ENCODE data around the gene FGD3.

Gene FGD3

DNA sequence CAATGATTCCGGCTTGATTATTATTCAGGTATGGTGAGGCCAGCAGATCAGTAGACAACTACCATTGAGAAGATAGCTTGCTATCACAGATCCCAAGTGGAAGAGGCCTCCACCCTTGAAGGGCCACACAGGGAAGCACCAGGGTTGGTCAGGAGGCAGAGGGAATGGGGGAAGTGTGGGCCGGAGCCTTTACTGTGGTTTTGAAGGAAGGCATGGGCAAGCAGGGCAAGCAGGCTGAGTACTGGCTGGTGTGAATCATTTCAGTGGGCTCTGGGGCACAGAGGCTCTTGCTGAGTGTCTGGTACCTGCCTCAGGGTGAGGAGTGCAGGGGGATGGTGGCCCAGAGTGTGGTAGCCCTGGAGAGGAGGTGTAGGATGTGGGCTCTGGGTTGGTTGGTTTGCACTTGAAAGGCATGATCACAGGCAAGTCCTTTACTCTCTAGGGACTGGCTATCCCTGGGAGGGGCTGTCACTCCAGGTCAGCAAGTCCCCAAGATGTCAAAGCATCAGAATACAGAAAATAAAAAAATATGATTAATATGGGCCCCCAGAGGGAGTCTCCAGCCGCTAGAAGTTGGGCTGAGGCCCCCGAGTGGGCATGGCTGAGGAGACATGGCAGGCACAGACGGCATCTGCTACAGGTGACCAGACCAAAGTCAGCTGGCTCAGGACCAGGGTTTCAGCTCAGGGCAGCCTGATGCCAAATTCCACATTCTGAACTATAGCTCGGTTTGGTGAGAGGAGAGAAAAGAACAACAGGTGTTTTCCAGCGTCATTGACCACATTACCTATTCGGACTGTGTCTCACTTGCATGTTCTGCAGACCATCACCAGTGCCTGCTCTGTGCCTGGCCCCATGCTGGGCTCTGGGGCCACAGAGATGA is 101.5 kb downstream of the FGD3 start:
- no peaks in the 10 kb centered on the region for H3K27me3 ChIP-seq (ENCODE audit: insufficient read depth, low read length)
- no peaks in the 10 kb centered on the region for H3K9me3 ChIP-seq (ENCODE audit: insufficient read depth, low read depth, low read length)
- 90% methylated on average over 8 of the region's 8 CpGs for WGBS
- H3K4me3 ChIP-seq (ENCODE audit: low read length), result no peak overlapping the region
- no peak overlapping the region for H3K9ac ChIP-seq (ENCODE audit: low read depth, low read length)
- peaks cover 6% of the 10 kb centered on the region; the same call in 1 of the 2 replicates for H3K4me1 ChIP-seq (ENCODE audit: insufficient read depth, low read length)
- H3K36me3 ChIP-seq (ENCODE audit: insufficient read depth, low read length), result no peaks in the 10 kb centered on the region
- H3K27ac ChIP-seq (ENCODE audit: low read depth, low read length), result no peak overlapping the region

DNA sequence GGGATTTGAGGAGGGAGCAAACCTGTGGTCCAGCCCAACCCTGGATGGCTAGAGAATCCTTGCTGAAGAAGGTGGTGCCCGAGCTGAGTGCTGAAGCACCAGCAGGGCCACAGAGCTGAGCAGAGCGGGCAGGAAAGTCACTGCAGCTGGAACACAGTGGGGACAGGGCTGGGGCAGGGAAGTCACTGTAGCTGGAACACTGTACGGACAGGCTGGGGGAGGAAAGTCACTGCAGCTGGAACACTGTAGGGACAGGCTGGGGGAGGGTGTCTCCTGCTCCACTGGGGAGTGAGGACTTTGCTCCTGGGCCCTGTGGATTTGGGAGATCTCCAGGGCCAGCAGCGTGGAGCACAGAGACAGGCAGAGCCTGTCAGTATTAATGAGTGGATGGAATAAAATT is 102.2 kb downstream of the FGD3 start:
- Histone ChIP-seq H3K4me3 (ENCODE audit: low read length) (no peak overlapping the region), H3K27me3 (ENCODE audit: insufficient read depth, low read length) (no peaks in the 10 kb centered on the region), H3K9me3 (ENCODE audit: insufficient read depth, low read depth, low read length) (no peaks in the 10 kb centered on the region), H3K27ac (ENCODE audit: low read depth, low read length) (no peak overlapping the region), H3K4me1 (ENCODE audit: insufficient read depth, low read length) (peaks cover 6% of the 10 kb centered on the region; the same call in 1 of the 2 replicates), H3K36me3 (ENCODE audit: insufficient read depth, low read length) (no peaks in the 10 kb centered on the region), H3K9ac (ENCODE audit: low read depth, low read length) (no peak overlapping the region)
- WGBS, result 86% methylated on average over 4 of the region's 4 CpGs

DNA sequence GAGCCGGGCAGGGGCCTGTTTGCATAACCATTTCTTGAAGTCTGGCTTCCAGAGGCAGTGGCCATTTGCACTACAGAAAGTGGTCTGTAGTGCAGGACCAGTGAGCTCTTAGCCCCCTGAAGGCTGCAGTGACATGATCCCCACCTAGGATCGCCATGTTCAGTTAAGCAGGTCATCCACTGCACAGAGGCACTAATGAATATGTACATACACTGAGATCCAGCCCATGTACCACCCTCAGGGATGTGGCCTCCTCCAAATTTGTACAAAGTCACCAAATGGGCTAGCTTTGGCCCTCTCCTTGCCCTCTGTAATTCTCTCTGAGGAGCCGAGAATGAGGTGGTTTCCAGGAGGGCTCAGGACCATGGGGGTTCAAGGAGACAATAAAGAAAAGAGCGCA is 102.9 kb downstream of the FGD3 start:
- H3K9me3 ChIP-seq (ENCODE audit: insufficient read depth, low read depth, low read length), result no peaks in the 10 kb centered on the region
- no peak overlapping the region for H3K27ac ChIP-seq (ENCODE audit: low read depth, low read length)
- WGBS, result 85% methylated on average over 4 of the region's 4 CpGs
- no peaks in the 10 kb centered on the region for H3K36me3 ChIP-seq (ENCODE audit: insufficient read depth, low read length)
- H3K9ac ChIP-seq (ENCODE audit: low read depth, low read length), result no peak overlapping the region
- no peaks in the 10 kb centered on the region for H3K27me3 ChIP-seq (ENCODE audit: insufficient read depth, low read length)
- no peak overlapping the region for H3K4me3 ChIP-seq (ENCODE audit: low read length)
- peaks cover 6% of the 10 kb centered on the region; the same call in 1 of the 2 replicates for H3K4me1 ChIP-seq (ENCODE audit: insufficient read depth, low read length)

DNA sequence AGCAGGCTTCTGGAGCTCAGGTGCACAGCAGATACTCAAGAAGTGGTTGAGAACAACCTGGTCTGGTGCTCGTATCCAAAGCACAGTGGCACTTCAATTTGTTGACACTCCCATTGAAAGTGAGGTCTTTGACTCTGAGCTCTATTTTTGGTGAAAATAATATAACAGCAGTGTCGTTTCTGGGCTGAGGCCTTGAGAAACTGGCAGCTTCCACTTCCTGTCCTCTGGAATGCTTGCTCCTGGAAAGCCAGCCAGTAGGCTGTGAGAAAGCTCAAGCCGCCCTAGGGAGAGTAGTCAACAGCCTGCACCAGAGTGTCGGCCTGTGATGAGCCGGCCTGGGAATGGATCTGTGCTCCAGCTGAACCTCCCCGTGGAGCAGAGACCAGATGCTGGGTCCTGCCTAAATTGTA is 104.4 kb downstream of the FGD3 start:
- H3K4me1 ChIP-seq (ENCODE audit: insufficient read depth, low read length), result peaks cover 6% of the 10 kb centered on the region; the same call in 1 of the 2 replicates
- H3K4me3 ChIP-seq (ENCODE audit: low read length), result no peak overlapping the region
- 89% methylated on average over 6 of the region's 6 CpGs for WGBS
- no peaks in the 10 kb centered on the region for H3K36me3 ChIP-seq (ENCODE audit: insufficient read depth, low read length)
- H3K9ac ChIP-seq (ENCODE audit: low read depth, low read length), result no peak overlapping the region
- H3K9me3 ChIP-seq (ENCODE audit: insufficient read depth, low read depth, low read length), result no peaks in the 10 kb centered on the region
- H3K27ac ChIP-seq (ENCODE audit: low read depth, low read length), result no peak overlapping the region
- no peaks in the 10 kb centered on the region for H3K27me3 ChIP-seq (ENCODE audit: insufficient read depth, low read length)

DNA sequence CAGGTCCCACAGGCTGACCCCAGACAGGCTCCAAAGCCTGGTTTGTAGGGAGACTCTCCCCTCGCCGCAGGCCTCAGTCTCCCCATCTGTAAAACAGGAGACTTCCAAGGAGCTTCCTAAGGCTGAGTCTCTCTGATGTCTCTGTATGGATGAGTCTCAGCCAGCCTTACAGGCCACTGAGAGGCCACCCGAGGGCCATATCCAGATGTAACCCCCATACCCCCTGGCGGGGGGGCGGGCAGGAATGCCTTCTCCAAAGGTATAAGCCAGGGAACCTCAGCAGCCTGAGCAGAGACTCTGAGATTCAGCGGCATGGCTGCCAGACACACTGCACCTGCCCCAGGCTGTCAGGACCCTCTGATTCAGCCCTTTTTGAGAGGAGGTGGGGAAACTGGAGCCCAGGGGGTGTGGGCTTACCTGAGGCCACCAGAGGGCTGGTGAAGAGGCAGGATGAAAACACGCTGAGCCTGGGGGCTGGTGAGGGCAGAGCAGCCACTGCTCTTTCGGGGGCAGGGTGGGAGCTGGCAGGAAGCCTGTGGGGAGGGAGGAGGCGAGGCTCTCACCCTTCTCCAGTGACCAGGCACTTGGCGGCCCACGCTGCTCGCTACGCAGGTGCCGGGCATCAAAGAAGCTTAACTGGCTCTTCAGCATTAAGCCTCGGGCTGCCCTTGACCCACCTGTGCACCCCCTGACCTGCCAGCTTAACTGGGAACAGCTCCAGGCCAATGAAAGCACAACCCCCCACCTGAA is 105.6 kb downstream of the FGD3 start:
- no peak overlapping the region for H3K27ac ChIP-seq (ENCODE audit: low read depth, low read length)
- H3K4me1 ChIP-seq (ENCODE audit: insufficient read depth, low read length), result peaks cover 10% of the 10 kb centered on the region
- no peak overlapping the region for H3K9ac ChIP-seq (ENCODE audit: low read depth, low read length)
- H3K9me3 ChIP-seq (ENCODE audit: insufficient read depth, low read depth, low read length), result no peaks in the 10 kb centered on the region
- 71% methylated on average over 15 of the region's 15 CpGs for WGBS
- no peaks in the 10 kb centered on the region for H3K36me3 ChIP-seq (ENCODE audit: insufficient read depth, low read length)
- H3K27me3 ChIP-seq (ENCODE audit: insufficient read depth, low read length), result no peaks in the 10 kb centered on the region
- no peak overlapping the region for H3K4me3 ChIP-seq (ENCODE audit: low read length)

DNA sequence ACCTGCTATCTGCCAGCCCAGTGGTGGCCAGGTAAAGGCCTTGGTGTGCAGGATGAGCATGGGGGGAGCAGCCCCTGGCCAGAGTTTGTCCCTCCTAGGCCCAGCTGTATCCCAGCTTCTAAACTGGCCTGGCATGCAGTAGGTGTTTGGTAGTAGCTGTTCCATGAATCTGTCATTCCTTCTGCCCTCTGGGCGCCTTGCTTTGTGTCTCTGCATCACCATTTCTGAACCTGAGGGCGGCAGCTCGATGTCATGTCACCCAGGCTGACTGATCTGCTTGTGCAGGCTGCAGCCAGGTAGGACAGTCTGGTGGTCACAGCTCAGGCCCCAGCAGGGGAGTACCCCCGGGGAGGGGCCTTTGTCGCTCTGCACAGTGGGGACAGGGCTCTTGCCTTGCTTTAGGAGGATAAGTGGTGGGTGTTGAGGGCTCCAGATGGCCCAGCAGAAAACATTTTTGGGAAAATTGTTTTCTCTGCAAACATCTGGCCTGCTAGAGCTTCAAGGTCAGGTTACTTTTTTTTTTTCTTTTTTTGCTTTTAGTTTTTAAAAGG is 106.5 kb downstream of the FGD3 start:
- peaks cover 3% of the 10 kb centered on the region; the same call in 1 of the 2 replicates for H3K27me3 ChIP-seq (ENCODE audit: insufficient read depth, low read length)
- H3K36me3 ChIP-seq (ENCODE audit: insufficient read depth, low read length), result no peaks in the 10 kb centered on the region
- H3K27ac ChIP-seq (ENCODE audit: low read depth, low read length), result no peak overlapping the region
- WGBS, result 78% methylated on average over 5 of the region's 5 CpGs
- H3K4me1 ChIP-seq (ENCODE audit: insufficient read depth, low read length), result peaks cover 10% of the 10 kb centered on the region
- H3K4me3 ChIP-seq (ENCODE audit: low read length), result no peak overlapping the region
- no peaks in the 10 kb centered on the region for H3K9me3 ChIP-seq (ENCODE audit: insufficient read depth, low read depth, low read length)
- H3K9ac ChIP-seq (ENCODE audit: low read depth, low read length), result no peak overlapping the region

DNA sequence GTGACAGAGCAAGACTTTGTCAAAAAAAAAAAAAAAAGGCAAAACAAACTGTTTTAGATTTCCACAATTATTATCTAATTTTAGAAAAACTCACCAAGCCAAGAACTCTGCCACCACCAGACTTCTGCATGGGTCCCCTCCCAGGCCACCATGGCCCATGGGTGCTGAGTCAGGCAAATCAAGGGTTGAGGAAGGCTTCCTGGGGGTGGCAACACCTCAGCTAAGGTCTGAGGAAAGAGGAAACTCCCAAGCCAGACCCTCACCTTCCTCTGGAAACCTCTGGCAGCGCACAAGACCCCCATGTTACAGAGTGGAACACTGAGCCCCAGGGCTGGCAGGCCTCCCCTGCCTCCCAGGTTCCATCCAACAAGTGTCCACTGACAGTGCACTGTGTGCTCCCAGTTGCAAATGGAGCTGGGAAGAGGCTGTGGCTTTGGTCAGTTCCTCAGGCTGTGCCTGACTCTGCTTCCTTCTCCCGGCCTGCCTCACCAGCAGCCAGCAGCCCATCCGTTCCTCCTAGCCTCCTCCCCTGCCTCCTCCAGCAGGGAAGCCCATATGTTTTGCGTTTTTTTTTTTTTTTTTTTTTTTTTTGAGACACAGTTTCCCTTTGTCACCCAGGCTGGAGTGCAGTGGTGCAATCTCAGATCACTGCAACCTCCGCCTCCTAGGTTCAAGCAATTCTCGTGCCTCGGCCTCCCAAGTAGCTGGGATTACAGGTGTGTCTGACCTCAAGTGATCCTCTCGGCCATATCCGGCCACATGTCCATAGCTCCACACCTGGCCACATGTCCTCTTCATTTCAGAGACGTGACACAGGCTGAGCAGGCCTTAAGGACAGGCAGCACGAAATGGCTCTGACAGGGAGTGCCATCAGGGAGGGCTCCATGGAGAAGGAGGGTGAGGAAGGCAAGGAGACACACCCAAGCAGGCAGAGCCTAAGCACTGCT is 107.7 kb downstream of the FGD3 start:
- Histone ChIP-seq H3K27ac (ENCODE audit: low read depth, low read length) (no peak overlapping the region), H3K36me3 (ENCODE audit: insufficient read depth, low read length) (no peaks in the 10 kb centered on the region), H3K27me3 (ENCODE audit: insufficient read depth, low read length) (peaks cover 14% of the 10 kb centered on the region), H3K4me3 (ENCODE audit: low read length) (no peak overlapping the region), H3K4me1 (ENCODE audit: insufficient read depth, low read length) (peaks cover 10% of the 10 kb centered on the region), H3K9ac (ENCODE audit: low read depth, low read length) (no peak overlapping the region), H3K9me3 (ENCODE audit: insufficient read depth, low read depth, low read length) (no peaks in the 10 kb centered on the region)
- 89% methylated on average over 11 of the region's 11 CpGs for WGBS

DNA sequence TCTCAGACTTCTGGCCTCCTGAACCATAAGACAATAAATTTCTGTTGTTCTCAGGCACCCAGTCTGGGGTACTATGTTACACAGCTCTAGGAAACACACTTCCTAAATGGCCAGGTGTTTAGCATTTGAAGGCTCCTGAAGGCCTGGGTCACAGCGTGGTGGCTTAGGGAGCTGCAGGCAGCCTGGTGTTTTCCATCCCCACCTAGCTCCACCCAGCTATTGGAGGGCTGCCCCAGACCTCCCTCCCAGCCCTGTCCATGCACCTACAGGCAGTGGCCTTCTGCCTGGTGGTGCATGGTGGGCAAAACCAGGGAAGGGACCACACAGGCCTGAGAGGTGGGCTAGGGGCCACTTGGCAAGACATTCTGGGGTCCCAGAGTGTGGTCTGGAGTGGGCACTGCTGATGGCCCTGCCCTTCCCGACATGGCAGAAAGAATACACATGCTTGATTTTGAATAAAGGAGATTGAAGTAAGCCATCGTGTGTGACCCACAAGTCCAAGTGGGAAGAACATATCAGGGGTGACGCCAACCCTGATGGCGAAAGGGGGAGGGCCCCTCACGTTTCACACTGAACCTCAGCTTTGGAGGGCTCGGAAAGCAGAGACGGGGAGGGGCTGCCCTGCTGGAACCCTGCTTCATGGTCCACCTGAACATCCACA is 109.8 kb downstream of the FGD3 start:
- Histone ChIP-seq H3K9ac (ENCODE audit: low read depth, low read length) (no peak overlapping the region), H3K27me3 (ENCODE audit: insufficient read depth, low read length) (peaks cover 17% of the 10 kb centered on the region), H3K36me3 (ENCODE audit: insufficient read depth, low read length) (no peaks in the 10 kb centered on the region), H3K4me3 (ENCODE audit: low read length) (no peak overlapping the region), H3K9me3 (ENCODE audit: insufficient read depth, low read depth, low read length) (no peaks in the 10 kb centered on the region), H3K4me1 (ENCODE audit: insufficient read depth, low read length) (peaks cover 10% of the 10 kb centered on the region), H3K27ac (ENCODE audit: low read depth, low read length) (no peak overlapping the region)
- 83% methylated on average over 8 of the region's 8 CpGs for WGBS

DNA sequence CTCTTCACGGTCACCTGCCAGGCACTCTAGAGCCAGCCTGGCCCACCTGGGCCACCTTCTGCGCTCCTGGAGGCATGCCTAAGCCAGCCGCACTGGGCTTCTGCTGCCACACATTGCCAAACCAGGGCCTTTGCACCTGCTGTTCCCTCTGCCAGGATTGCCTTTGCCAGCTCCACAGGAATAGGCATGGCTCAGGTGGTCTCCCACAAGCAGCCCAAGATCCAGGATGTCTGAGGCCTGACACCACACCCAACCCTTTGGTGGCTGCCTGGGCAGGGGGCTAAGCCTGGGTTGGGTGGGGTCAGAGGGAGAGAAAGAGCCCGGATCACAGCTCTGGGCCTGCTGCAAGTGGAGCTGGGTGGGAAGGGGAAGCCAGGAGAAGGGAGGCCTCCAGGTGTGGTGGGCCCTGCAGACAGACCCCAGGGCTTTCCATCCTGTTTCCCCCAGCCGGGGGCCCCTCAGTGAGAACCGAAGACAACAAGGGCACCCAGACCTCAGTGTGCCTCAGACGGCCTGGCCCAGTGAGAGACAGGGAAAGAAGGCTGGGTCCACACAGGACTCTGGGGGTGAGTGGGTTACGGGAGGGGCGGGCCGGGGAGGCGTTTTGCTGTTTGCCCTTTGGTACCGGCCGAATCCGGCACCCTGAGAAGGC is 110.5 kb downstream of the FGD3 start:
- WGBS, result 60% methylated on average over 12 of the region's 14 CpGs
- Histone ChIP-seq H3K27ac (ENCODE audit: low read depth, low read length) (no peak overlapping the region), H3K27me3 (ENCODE audit: insufficient read depth, low read length) (peaks cover 17% of the 10 kb centered on the region), H3K9me3 (ENCODE audit: insufficient read depth, low read depth, low read length) (no peaks in the 10 kb centered on the region), H3K9ac (ENCODE audit: low read depth, low read length) (no peak overlapping the region), H3K4me1 (ENCODE audit: insufficient read depth, low read length) (peaks cover 10% of the 10 kb centered on the region), H3K4me3 (ENCODE audit: low read length) (peak overlapping the region; percentile 34), H3K36me3 (ENCODE audit: insufficient read depth, low read length) (no peaks in the 10 kb centered on the region)
